NCI-H748 treated with DMSO at 0.1 percent for 48 hours (cell line): Measurements from ENCODE around the gene STK38L.

ENCODE experiments used
- DNase-seq: peaks from one replicate; lab custom pipeline; 2025; lab: John Stamatoyannopoulos, UW

STK38L gene

GRCh38 chr12:27316947-27317346 lies 72.9 kb downstream of the STK38L start:
- DNase-seq = no peak

DNA sequence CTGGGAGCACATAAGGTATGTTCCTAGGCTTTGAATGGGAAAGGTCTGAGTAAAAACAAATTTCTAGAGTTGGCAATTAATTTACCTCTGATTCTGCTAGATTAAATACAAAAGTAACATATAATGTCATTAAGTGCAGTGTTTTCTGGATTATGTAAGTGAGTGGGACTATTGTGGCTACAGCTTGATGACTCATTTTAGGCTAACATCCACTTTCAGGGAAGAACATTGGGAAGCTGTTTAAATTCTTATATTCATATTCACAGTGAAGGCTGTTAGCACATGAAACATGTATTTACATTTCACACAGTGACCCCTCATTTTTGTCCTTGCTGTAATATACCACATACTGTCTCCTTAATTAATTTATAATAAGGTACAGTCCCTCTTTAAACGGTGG lies 75.3 kb downstream of the STK38L start:
- no peak for DNase-seq

DNA sequence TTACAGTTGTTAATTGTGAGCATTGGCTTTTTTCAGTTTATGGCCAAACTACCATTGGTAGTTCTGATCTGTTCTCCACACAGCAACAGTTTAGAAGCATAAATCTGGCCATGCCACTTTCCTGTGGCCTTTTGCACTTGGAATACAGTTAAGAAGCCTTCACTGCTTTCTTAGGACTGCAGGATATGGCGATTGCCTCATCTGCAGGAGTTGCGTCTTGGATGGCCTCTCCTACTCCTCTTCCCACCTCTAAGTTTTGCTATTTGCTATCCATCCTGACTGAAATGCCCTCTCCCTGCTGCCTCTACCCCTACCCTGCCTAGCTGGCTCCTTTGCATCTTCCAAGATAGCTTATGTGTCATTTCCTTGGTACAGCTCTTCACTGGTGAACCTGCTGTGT lies 75.8 kb downstream of the STK38L start:
- no peak for DNase-seq

DNA sequence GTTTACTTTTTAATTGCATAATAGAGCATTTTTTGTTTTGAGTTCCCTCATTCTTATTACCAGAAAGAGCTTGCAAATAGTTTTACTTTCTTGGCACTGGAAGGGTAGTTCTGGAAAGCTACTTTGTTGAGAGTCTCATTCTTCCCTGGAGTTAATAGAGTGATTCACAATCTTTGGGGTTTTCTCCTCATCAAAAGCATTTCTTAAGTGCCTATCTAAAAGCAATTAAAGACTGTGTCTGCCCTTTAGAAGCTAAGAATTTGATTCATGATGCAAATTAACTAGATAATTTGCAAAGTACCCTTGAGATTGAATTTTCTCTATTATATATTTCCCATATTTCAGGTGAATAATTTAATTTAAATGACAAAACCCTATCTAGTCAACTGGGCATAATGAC lies 80.4 kb downstream of the STK38L start:
- no peak for DNase-seq

- no peak for DNase-seq
These were observed 86.8 kb downstream of the STK38L start for GRCh38 chr12:27330846-27331245.

- no peak for DNase-seq
These were observed 87.3 kb downstream of the STK38L start for GRCh38 chr12:27331291-27331926.

- DNase-seq = no peak
These were observed 87.8 kb downstream of the STK38L start for GRCh38 chr12:27331927-27332324.

- DNase-seq = no peak
These were observed 88.3 kb downstream of the STK38L start for GRCh38 chr12:27332407-27332713.

GRCh38 chr12:27332714-27333402 lies 88.8 kb downstream of the STK38L start, which contains the start of gene BMAL2:
Gene BMAL2, plus strand, starts transcription at chr12:27332836. Its CDS starts 237 bp downstream, at chr12:27333073.
- DNase-seq = peak; percentile 14

- DNase-seq = no peak
These were observed 89.4 kb downstream of the STK38L start for GRCh38 chr12:27333403-27334009.

GRCh38 chr12:27334042-27334720 lies 90.1 kb downstream of the STK38L start:
- DNase-seq = no peak

DNA sequence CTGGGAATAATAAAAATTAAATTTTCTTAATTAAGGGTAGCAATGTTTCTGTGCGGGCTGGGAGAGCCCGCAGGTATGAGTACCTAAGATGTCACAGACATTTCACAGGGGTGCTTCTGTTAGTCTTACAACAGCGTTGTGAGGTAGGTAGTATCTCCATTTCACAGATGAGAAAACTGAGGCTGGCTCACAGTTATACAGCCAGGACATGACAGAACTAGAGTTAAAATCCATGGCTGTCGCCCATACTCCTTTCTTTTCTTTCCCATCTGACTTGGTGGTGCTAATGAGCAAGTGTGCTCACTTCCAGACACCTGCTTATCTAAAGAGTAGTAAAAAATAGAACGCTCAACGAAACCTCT lies 90.6 kb downstream of the STK38L start:
- DNase-seq = no peak

DNA sequence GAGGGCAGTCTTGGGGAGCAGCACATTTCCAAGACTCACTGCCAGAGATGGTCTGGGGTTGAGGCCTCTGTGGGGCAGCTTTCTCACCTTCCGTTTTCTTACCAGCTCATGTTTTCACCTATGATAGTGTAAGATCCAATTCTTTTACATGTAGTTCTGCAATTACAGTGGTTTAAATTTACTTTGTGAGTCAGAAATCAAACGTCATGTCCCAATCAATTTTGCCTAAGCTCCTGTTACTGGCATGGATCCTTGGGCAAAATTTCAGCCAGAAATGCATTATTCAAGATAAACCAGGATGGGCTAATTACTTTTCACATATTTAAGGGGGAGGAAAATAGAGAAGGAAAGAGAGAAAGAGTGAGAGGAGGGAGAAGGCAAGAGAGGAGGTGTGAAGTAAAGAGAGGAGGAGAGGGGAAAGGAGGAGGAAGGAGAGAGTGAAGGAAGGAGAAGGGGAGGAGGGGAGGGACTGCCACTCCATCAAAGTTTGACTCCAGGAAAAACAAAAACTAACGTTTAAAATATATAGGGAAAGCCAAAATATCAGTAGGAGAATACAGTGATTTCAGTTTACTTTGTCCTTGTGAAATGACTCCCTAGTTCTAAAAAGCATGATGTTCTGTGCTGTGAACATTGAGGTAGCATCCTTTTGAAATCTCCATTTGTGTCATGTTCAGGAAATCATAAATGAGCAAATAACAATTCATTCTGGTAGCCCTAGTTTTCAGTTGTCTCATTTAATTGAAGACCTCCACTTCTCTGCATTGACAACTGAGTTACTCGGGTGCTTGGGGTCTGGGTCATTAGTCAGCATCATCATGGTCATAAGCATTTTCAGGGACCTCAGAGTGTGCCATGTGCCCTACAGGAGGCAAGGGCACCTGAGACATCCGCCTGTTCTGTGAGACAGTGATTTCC lies 91.5 kb downstream of the STK38L start:
- DNase-seq = no peak

GRCh38 chr12:27336282-27336653 lies 92.2 kb downstream of the STK38L start:
- no peak for DNase-seq

- DNase-seq = no peak
These were observed 93.3 kb downstream of the STK38L start for GRCh38 chr12:27337376-27337775.

DNA sequence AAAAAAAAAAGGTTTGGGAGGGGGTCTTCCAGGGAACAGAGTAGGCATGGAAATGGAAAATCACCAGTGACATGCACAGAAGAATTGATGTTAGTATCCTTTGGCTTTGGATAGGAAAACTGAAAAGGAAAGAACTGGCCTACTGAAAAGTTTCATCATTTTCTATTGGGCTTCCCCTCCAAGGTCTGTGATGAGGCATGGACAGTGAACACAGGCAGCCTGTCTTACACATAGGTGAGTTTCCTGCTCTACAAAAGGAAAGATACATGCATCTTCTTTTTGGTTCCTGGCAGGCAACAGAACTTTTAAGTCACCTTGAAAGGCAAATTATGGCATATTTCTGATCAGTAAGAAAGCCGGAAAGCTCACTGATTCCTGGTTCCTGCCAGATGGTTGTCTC lies 94.4 kb downstream of the STK38L start:
- no peak for DNase-seq

DNA sequence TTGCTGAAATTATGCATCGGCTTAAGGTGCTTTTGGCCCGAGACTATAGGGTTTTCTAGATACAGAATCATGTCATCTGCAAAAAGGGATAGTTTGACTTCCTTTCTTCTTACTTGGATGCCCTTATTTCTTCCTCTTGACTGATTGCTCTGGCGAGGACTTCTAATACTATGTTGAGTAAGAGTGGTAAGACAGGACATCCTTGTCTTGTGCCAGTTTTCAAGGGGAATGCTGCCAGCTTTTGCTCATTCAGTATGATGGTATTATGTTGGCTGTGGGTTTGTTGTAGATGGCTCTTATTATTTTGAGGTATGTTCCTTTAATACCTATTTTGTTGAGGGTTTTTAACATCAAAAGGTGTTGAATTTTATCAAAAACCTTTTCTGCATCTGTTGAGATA lies 96.9 kb downstream of the STK38L start:
- no peak for DNase-seq

DNA sequence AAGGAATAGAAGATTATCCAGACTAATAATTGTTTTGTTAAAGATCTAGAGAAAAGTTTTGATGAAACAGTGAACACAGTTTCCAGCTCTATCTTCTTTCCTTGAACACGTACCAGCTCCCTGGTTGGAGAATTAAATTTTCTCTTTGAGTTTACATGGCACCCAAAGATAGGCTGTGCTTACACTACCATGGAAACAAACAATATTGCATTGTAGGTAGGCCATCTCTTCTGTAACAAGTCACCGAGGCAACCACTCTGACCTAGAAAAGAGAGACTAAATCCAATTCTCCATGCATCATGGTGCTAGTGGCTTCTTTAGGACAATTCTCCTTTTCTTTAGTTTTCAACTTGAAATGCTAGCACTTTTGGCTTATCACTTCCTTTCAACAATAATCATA lies 98.5 kb downstream of the STK38L start:
- DNase-seq = no peak

DNA sequence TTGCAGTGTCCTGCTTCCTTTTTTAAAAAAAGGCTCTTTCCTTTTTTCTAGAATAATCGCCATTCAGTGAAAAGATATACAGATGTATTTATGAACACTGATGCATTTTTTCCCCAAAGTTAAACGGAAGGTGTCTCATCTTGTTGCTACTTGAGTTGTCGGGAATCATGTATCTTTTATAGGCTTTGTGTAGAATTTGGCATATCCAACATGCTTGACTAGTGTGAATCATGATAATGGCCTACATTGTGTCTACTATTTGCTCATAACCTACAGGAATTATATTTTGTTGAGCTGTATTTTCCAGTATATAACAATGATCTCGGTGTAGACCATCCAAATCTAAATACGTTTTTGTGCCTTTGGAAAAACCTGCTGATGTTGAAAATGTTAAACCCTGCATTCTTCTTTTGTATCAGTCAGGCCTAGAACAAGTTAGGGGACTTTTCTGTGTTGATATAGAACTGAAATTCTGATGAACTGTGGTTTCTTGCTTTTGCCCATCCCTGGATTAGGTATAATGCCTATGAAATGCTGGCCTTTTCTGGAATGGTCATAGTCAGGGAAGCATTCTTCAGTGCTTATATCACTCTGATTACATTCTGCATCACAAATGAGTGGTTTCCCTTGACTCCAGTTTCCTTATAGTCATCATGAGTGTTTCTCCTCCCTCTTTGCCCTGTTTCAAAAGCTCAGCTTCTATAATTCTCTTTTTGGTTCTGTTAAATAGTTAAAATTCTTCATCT lies 99.3 kb downstream of the STK38L start:
- no peak for DNase-seq

- no peak for DNase-seq
These were observed 100.2 kb downstream of the STK38L start for GRCh38 chr12:27344246-27344645.

- DNase-seq = no peak
These were observed 100.7 kb downstream of the STK38L start for GRCh38 chr12:27344760-27345159.
